ENCODE measurements around the gene GK2.

- TF ChIP-seq CTCF (IDR thresholded peaks at IDR 0.05): no peak
- TF ChIP-seq POLR2A (IDR thresholded peaks at IDR 0.05): no peak
Observed at GRCh38 chr4:79364061-79364460, 44.0 kb downstream of the GK2 start.

Measured in ovary (tissue), 3 donors.